HCT116 (cell line): Measurements from ENCODE around the gene FBXO30.

Source experiments
- ATF3 ChIP-seq: IDR thresholded peaks from 2 replicates; pipeline ENCODE4 v1.6.1; 2012
- CTCF ChIP-seq, 3 experiments: fragments of 200-600 bp in 1 of 3; sonication (generic) in 1 of 3; IDR thresholded peaks in 2 of 3; conservative IDR thresholded peaks in 1 of 3; 2 replicates each; pipeline ENCODE4 v1.5.1; 2012 to 2017; ENCODE audit warnings: low read depth in 2 of 3, low read length in 2 of 3, antibody characterized with exemption in 1 of 3, borderline replicate concordance in 1 of 3, control low read depth in 1 of 3, mild to moderate bottlenecking in 1 of 3, mixed read lengths in 1 of 3, mixed run types in 1 of 3, moderate library complexity in 1 of 3; ENCODE audit not compliant: insufficient read depth in 1 of 3
- EZH2 ChIP-seq: fragments of 200-600 bp; sonication (generic); IDR thresholded peaks from 2 replicates; pipeline ENCODE4 v1.6.1; 2017; ENCODE audit warnings: antibody characterized with exemption, mixed run types
- EZH2phosphoT487 ChIP-seq: fragments of 200-600 bp; IDR thresholded peaks from 2 replicates; pipeline ENCODE4 v1.6.1; 2018; ENCODE audit warnings: antibody characterized with exemption, borderline replicate concordance
- JUND ChIP-seq: IDR thresholded peaks from 2 replicates; pipeline ENCODE4 v1.6.1; 2012
- POLR2A ChIP-seq: IDR thresholded peaks from 2 replicates; pipeline ENCODE4 v1.7.0; 2011; ENCODE audit warnings: borderline replicate concordance; ENCODE audit not compliant: insufficient read depth, insufficient read length; ENCODE audit errors: extremely low read depth
- POLR2AphosphoS5 ChIP-seq: IDR thresholded peaks from 2 replicates; pipeline ENCODE4 v1.6.1; 2011; ENCODE audit warnings: mild to moderate bottlenecking, low read depth, low read length, moderate library complexity
- RAD21 ChIP-seq: IDR thresholded peaks from 2 replicates; pipeline ENCODE4 v1.6.1; 2012; ENCODE audit warnings: low read depth, mild to moderate bottlenecking
- REST ChIP-seq: IDR thresholded peaks from 2 replicates; pipeline ENCODE4 v1.6.1; 2012; ENCODE audit warnings: low read depth
- SP1 ChIP-seq: IDR thresholded peaks from 2 replicates; pipeline ENCODE4 v1.6.1; 2012; ENCODE audit warnings: low read depth
- ZBTB33 ChIP-seq: IDR thresholded peaks from 2 replicates; pipeline ENCODE4 v1.6.1; 2011; ENCODE audit warnings: mild to moderate bottlenecking, low read length, moderate library complexity; ENCODE audit not compliant: insufficient replicate concordance; ENCODE audit errors: extremely low read depth
- ZNF274 ChIP-seq: fragments of 200-500 bp; sonication (Bioruptor generic); IDR thresholded peaks from 2 replicates; pipeline ENCODE4 v1.6.1; 2014; ENCODE audit warnings: mild to moderate bottlenecking, low read depth, low read length, inconsistent platforms

- TF ChIP-seq POLR2A (no peak), ATF3 (no peak), ZBTB33 (no peak), EZH2 (no peak), CTCF (IDR thresholded peaks at IDR 0.05 in 2 of 3, conservative IDR thresholded peaks at IDR 0.05 in 1 of 3; ENCODE audit: borderline replicate concordance in 1 of 3, insufficient read depth in 1 of 3, low read depth in 2 of 3, low read length in 2 of 3) (no peak), ZNF274 (no peak), SP1 (no peak), JUND (no peak), POLR2AphosphoS5 (no peak), REST (no peak), RAD21 (no peak), EZH2phosphoT487 (no peak)
Observed at GRCh38 chr6:145860562-145860961, 46.0 kb upstream of the FBXO30 start.
